Panc1 (cell line): ENCODE data around the gene SCARB2. TPM values are rescaled to one million over a fixed set of nuclear protein-coding genes. Genes with fewer than 3 reads are reported as not detected.

Source experiments
- ATAC-seq: fragments of 200-7000 bp; cut with Tn5 transposase; 2 replicates; pipeline ENCODE4 v1.9.1; 2020; ENCODE audit warnings: mild to moderate bottlenecking, moderate library complexity
- BruUV-seq: library from RNA; stranded (reverse); fragments of 400-500 nt; replicated peaks from 2 replicates; lab custom pipeline; 2021; lab: Mats Ljungman, UMichigan
- CTCF ChIA-PET: fragments of 300-600 bp; sonication (Branson Sonifier 250); formaldehyde crosslinking; loops from one replicate; lab custom pipeline; 2022; ENCODE audit warnings: antibody characterized with exemption; lab: Charles Lee
- POLR2A ChIA-PET: fragments of 300-600 bp; sonication (Branson Sonifier 250); formaldehyde crosslinking; loops from one replicate; lab custom pipeline; 2022; ENCODE audit warnings: antibody characterized with exemption; lab: Charles Lee
- DNase-seq: peaks from one replicate; pipeline ENCODE4 v3.0.0-alpha.2; 2010; ENCODE audit warnings: low read depth, low spot score
- H3K27ac ChIP-seq: 2 replicates; pipeline ENCODE4 v1.5.1; 2011; ENCODE audit warnings: mild to moderate bottlenecking, low read length, inconsistent platforms
- H3K27me3 ChIP-seq: fragments of 200-500 bp; sonication (Bioruptor generic); 2 replicates; pipeline ENCODE4 v1.6.0; 2014; ENCODE audit warnings: low read length, inconsistent platforms; ENCODE audit not compliant: control insufficient read depth, insufficient read depth
- H3K36me3 ChIP-seq: fragments of 200-500 bp; sonication (Bioruptor generic); 2 replicates; pipeline ENCODE4 v1.5.1; 2014; ENCODE audit warnings: inconsistent platforms, mild to moderate bottlenecking, low read length, moderate library complexity; ENCODE audit not compliant: control insufficient read depth, insufficient read depth
- H3K4me1 ChIP-seq: 2 replicates; pipeline ENCODE4 v1.5.1; 2011; ENCODE audit warnings: inconsistent platforms, mild to moderate bottlenecking, low read length, moderate library complexity; ENCODE audit not compliant: control insufficient read depth, insufficient read depth
- H3K4me3 ChIP-seq, 2 experiments: 2 replicates each; pipeline ENCODE4 v1.5.1; 2011 to 2012; ENCODE audit warnings: low read depth in 2 of 2, low read length in 2 of 2, mild to moderate bottlenecking in 2 of 2, inconsistent platforms in 1 of 2, moderate library complexity in 1 of 2
- H3K9me3 ChIP-seq: fragments of 200-500 bp; sonication (Bioruptor generic); 2 replicates; pipeline ENCODE4 v1.5.1; 2014; ENCODE audit warnings: low read depth, mild to moderate bottlenecking, inconsistent platforms, low read length, moderate library complexity; ENCODE audit not compliant: control insufficient read depth, insufficient read depth
- CTCF ChIP-seq: fragments of 450-650 bp; IDR thresholded peaks from 2 replicates; pipeline ENCODE4 v1.5.1; 2017; ENCODE audit warnings: mild to moderate bottlenecking
- POLR2AphosphoS5 ChIP-seq: IDR thresholded peaks from 2 replicates; pipeline ENCODE4 v1.6.1; 2012; ENCODE audit warnings: mild to moderate bottlenecking, low read depth, low read length, moderate library complexity
- REST ChIP-seq, 2 experiments: IDR thresholded peaks; 2 replicates each; pipeline ENCODE4 v1.6.1; 2011 to 2012; ENCODE audit warnings: low read depth in 2 of 2, control low read depth in 1 of 2, low read length in 1 of 2, mild to moderate bottlenecking in 1 of 2, moderate library complexity in 1 of 2; ENCODE audit not compliant: insufficient read depth in 1 of 2
- SIN3A ChIP-seq: IDR thresholded peaks from 2 replicates; pipeline ENCODE4 v1.6.1; 2012; ENCODE audit warnings: low read depth, mild to moderate bottlenecking, low read length, moderate library complexity, borderline replicate concordance; ENCODE audit not compliant: insufficient read depth
- TCF7L2 ChIP-seq: IDR thresholded peaks from 2 replicates; pipeline ENCODE4 v1.6.1; 2011; ENCODE audit warnings: mild to moderate bottlenecking, low read depth, low read length, inconsistent platforms
- in situ Hi-C: cut with HindIII; loops from 2 replicates; pipeline ENCODE4 v1.10.0; 2016; ENCODE audit warnings: low sequenced_read_pairs, low pct_unique_long_range_greater_than_20kb
- intact Hi-C: fragments of 100-400 bp; cut with micrococcal nuclease; formaldehyde crosslinking; loops from one replicate; pipeline ENCODE4 v1.10.0; 2022; ENCODE audit not compliant: unreplicated experiment
- total RNA-seq: library from RNA; stranded (reverse); gene quantifications from one replicate; pipeline ENCODE4 v1.2.1, GENCODE V29; 2021; ENCODE audit not compliant: unreplicated experiment

Gene SCARB2
- total RNA-seq, 1 experiment from 2014 or later = 59.4 TPM

- in situ Hi-C loops (no loop called here), intact Hi-C loops (no loop called here)
- Histone ChIP-seq H3K9me3 (no peaks in the 10 kb centered on the region), H3K4me3 (no peak overlapping the region), H3K27me3 (0 out of 2 replicates have a peak, but pooled peaks cover 7% of the 10 kb centered on the region), H3K4me1 (no peaks in the 10 kb centered on the region; the same call in 1 of the 2 replicates), H3K36me3 (no peaks in the 10 kb centered on the region), H3K27ac (no peak overlapping the region)
- ATAC-seq = no peak
- DNase-seq = no peak
- no TSS peak for BruUV-seq
- ChIA-PET CTCF (no interaction called here), POLR2A (no interaction called here)
- no peak for TF ChIP-seq TCF7L2
These were observed 42.4 kb upstream of the SCARB2 start for GRCh38 chr4:76256032-76256431.

- intact Hi-C loops = no loop called here
- peaks cover 12% of the 10 kb centered on the region for H3K27me3 ChIP-seq
These were observed 39.9 kb upstream of the SCARB2 start for GRCh38 chr4:76253511-76253910.

More at GRCh38 chr4:76253511-76253910, 39.9 kb upstream of the SCARB2 start:
- Histone ChIP-seq H3K27ac (no peak overlapping the region), H3K9me3 (no peaks in the 10 kb centered on the region), H3K4me1 (no peaks in the 10 kb centered on the region; the same call in 1 of the 2 replicates), H3K4me3 (no peak overlapping the region), H3K36me3 (no peaks in the 10 kb centered on the region)
- ChIA-PET POLR2A (no interaction called here), CTCF (no interaction called here)
- TF ChIP-seq REST (IDR thresholded peaks at IDR 0.05; ENCODE audit: insufficient read depth in 1 of 2, low read depth in 2 of 2, low read length in 1 of 2) = no peak
- TF ChIP-seq CTCF = no peak
- no peak for TF ChIP-seq POLR2AphosphoS5
- TF ChIP-seq SIN3A = no peak
- no peak for TF ChIP-seq TCF7L2
- BruUV-seq = no TSS peak
- in situ Hi-C loops = no loop called here
- ATAC-seq (no peak), DNase-seq (no peak)
